Measurements from ENCODE around the gene ZNF568.

DNA sequence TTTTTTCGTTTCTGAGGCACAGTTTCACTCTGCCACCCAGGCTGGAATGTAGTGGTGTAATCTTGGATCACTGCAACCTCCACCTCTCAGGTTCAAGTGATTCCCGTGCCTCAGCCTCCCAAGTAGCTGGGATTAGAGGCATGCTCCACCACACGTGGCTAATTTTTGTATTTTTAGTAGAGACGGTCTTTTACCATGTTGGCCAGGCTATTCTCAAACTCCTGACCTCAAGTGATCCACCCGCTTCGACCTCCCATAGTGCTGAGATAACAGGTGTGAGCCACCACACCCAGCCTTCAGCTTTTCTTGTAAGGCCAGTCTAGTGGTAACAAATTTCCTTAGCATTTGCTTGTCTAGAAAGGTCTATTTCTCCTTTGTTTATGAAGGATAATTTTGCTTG is 46.2 kb downstream of the ZNF568 start:
- TF ChIP-seq, protein P1, sequence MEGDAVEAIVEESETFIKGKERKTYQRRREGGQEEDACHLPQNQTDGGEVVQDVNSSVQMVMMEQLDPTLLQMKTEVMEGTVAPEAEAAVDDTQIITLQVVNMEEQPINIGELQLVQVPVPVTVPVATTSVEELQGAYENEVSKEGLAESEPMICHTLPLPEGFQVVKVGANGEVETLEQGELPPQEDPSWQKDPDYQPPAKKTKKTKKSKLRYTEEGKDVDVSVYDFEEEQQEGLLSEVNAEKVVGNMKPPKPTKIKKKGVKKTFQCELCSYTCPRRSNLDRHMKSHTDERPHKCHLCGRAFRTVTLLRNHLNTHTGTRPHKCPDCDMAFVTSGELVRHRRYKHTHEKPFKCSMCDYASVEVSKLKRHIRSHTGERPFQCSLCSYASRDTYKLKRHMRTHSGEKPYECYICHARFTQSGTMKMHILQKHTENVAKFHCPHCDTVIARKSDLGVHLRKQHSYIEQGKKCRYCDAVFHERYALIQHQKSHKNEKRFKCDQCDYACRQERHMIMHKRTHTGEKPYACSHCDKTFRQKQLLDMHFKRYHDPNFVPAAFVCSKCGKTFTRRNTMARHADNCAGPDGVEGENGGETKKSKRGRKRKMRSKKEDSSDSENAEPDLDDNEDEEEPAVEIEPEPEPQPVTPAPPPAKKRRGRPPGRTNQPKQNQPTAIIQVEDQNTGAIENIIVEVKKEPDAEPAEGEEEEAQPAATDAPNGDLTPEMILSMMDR (IDR thresholded peaks at IDR 0.05; ENCODE audit: poor library complexity), result no peak
- TF ChIP-seq EZH2phosphoT487 (IDR thresholded peaks at IDR 0.05; ENCODE audit: low read depth, severe bottlenecking, unreplicated experiment) (no peak), EZH2 (IDR thresholded peaks at IDR 0.05; ENCODE audit: borderline replicate concordance) (no peak)

Measured in hepatocyte (in vitro differentiated cells).